Endothelial cell of umbilical vein (primary cell): ENCODE data around the gene CD84. TPM values are rescaled to one million over a fixed set of nuclear protein-coding genes. Genes with fewer than 3 reads are reported as not detected.

Source experiments
- BruUV-seq: library from RNA; stranded (reverse); fragments of 400-500 nt; replicated peaks from 2 replicates; lab custom pipeline; 2021; lab: Mats Ljungman, UMichigan
- CTCF ChIA-PET: fragments of 300-600, 350-600 bp; sonication (Branson Sonifier 250); formaldehyde crosslinking; loops from one replicate; lab custom pipeline; 2021; ENCODE audit warnings: antibody characterized with exemption, inconsistent platforms; lab: Charles Lee
- POLR2A ChIA-PET: fragments of 300-600, 350-600 bp; sonication (Branson Sonifier 250); formaldehyde crosslinking; loops from one replicate; lab custom pipeline; 2021; ENCODE audit warnings: antibody characterized with exemption, inconsistent platforms; lab: Charles Lee
- DNase-seq: peaks from one replicate; pipeline ENCODE4 v3.0.0-alpha.2; 2011; ENCODE audit warnings: low read depth, low spot score
- FAIRE-seq: peaks from 2 replicates; lab custom pipeline; 2011; peaks lifted over from hg19 to GRCh38; lab: Jason Lieb, UNC
- H2AFZ ChIP-seq: 2 replicates; pipeline ENCODE4 v1.6.0; 2012; ENCODE audit warnings: low read depth, low read length, control low read depth, inconsistent platforms
- H3K27ac ChIP-seq: 2 replicates; pipeline ENCODE4 v1.5.1; 2011; ENCODE audit warnings: low read depth, mild to moderate bottlenecking, control low read depth, low read length, moderate library complexity; ENCODE audit not compliant: insufficient read depth
- H3K27me3 ChIP-seq, 2 experiments: 2 replicates each; pipeline versions ENCODE4 v1.6.0 to v1.6.1; 2011; ENCODE audit warnings: low read length in 2 of 2, mixed read lengths in 1 of 2; ENCODE audit not compliant: control insufficient read depth in 2 of 2, insufficient read depth in 2 of 2
- H3K36me3 ChIP-seq, 2 experiments: 2 replicates in 1 of 2; 3 replicates in 1 of 2; pipeline ENCODE4 v1.5.1; 2011; ENCODE audit warnings: low read length in 2 of 2, mild to moderate bottlenecking in 1 of 2, moderate library complexity in 1 of 2; ENCODE audit not compliant: control insufficient read depth in 2 of 2, insufficient read depth in 2 of 2; ENCODE audit errors: extremely low read depth in 1 of 2
- H3K4me1 ChIP-seq: 3 replicates; pipeline ENCODE4 v1.5.1; 2011; ENCODE audit warnings: mild to moderate bottlenecking, low read length; ENCODE audit not compliant: control insufficient read depth, insufficient read depth; ENCODE audit errors: extremely low read depth
- H3K4me2 ChIP-seq: 2 replicates; pipeline ENCODE4 v1.6.1; 2011; ENCODE audit warnings: low read length, control low read depth, mixed read lengths; ENCODE audit not compliant: insufficient read depth
- H3K4me3 ChIP-seq, 3 experiments: fragments of 200-600 bp in 1 of 3; sonication (generic), shearing (Covaris generic) in 1 of 3; replicated peaks in 1 of 3; 2 replicates each; pipeline ENCODE4 v1.5.1; 2011 to 2016; ENCODE audit warnings: control low read depth in 3 of 3, low read length in 3 of 3, mild to moderate bottlenecking in 2 of 3, inconsistent platforms in 1 of 3, low read depth in 1 of 3, moderate library complexity in 1 of 3; ENCODE audit not compliant: insufficient read depth in 1 of 3
- H3K79me2 ChIP-seq: 2 replicates; pipeline ENCODE4 v1.6.0; 2012; ENCODE audit warnings: low read length, inconsistent platforms; ENCODE audit not compliant: control insufficient read depth, insufficient read depth
- H3K9ac ChIP-seq: replicated peaks from 2 replicates; pipeline ENCODE3; 2011; ENCODE audit warnings: low read length, control low read depth; ENCODE audit not compliant: insufficient read depth; ENCODE audit errors: extremely low read depth
- H3K9me1 ChIP-seq: replicated peaks from 3 replicates; pipeline ENCODE4 v1.6.0; 2011; ENCODE audit warnings: mild to moderate bottlenecking, low read length; ENCODE audit not compliant: control insufficient read depth, insufficient read depth; ENCODE audit errors: extremely low read depth
- H3K9me3 ChIP-seq: replicated peaks from 2 replicates; pipeline ENCODE4 v1.5.1; 2012; ENCODE audit warnings: low read length, inconsistent platforms; ENCODE audit not compliant: control insufficient read depth, insufficient read depth
- H4K20me1 ChIP-seq: replicated peaks from 2 replicates; pipeline ENCODE3; 2011; ENCODE audit warnings: mild to moderate bottlenecking, low read length; ENCODE audit not compliant: control insufficient read depth, insufficient read depth; ENCODE audit errors: extremely low read depth
- EZH2 ChIP-seq: IDR thresholded peaks from 2 replicates; pipeline ENCODE4 v1.6.1; 2012; ENCODE audit warnings: borderline replicate concordance, low read depth, mild to moderate bottlenecking, moderate library complexity, low read length, inconsistent platforms; ENCODE audit not compliant: severe bottlenecking
- FOS ChIP-seq: IDR thresholded peaks from 2 replicates; pipeline ENCODE4 v1.6.1; 2011; ENCODE audit warnings: mild to moderate bottlenecking, low read length, moderate library complexity, borderline replicate concordance; ENCODE audit not compliant: insufficient read depth
- GATA2 ChIP-seq: IDR thresholded peaks from 2 replicates; pipeline ENCODE4 v1.7.0; 2011; ENCODE audit warnings: low read depth, mild to moderate bottlenecking, moderate library complexity, mixed read lengths, low read length; ENCODE audit not compliant: insufficient read length, insufficient read depth
- JUN ChIP-seq: IDR thresholded peaks from 2 replicates; pipeline ENCODE4 v1.6.1; 2011; ENCODE audit warnings: borderline replicate concordance, low read depth; ENCODE audit not compliant: insufficient read length, insufficient read depth
- MAX ChIP-seq: IDR thresholded peaks from 2 replicates; pipeline ENCODE4 v1.6.1; 2011; ENCODE audit not compliant: insufficient read depth, insufficient read length
- MYC ChIP-seq: IDR thresholded peaks from one replicate; pipeline ENCODE4 v1.6.1; 2011; ENCODE audit warnings: mild to moderate bottlenecking, low read depth, low read length
- POLR2A ChIP-seq: IDR thresholded peaks from 2 replicates; pipeline ENCODE4 v1.6.1; 2012; ENCODE audit warnings: low read depth, mild to moderate bottlenecking, control low read depth, low read length
- POLR2AphosphoS5 ChIP-seq: IDR thresholded peaks from 2 replicates; pipeline ENCODE4 v1.6.1; 2012; ENCODE audit warnings: low read depth, mild to moderate bottlenecking, control low read depth, low read length, moderate library complexity; ENCODE audit not compliant: insufficient read depth
- dilution Hi-C: fragments of 300-500 bp; cut with MboI; formaldehyde crosslinking; loops from one replicate; pipeline ENCODE4 v1.15.0; 2019; ENCODE audit warnings: low sequenced_read_pairs; ENCODE audit not compliant: extremely low pct_ligation_motif_present
- intact Hi-C: fragments of 100-400 bp; cut with micrococcal nuclease; formaldehyde crosslinking; loops from one replicate; pipeline ENCODE4 v1.10.0; 2022
- polyA plus RNA-seq, 4 experiments: library from polyadenylated mRNA; depleted of rRNA in 3 of 4; stranded (reverse) in 3 of 4; unstranded in 1 of 4; fragments of >200 nt; gene quantifications; 2 replicates each; pipeline versions ENCODE4 v1.2.1 to v1.2.3, GENCODE V29; 2011 to 2012; ENCODE audit warnings: missing spikeins in 1 of 4
- total RNA-seq: library from RNA; stranded (reverse); gene quantifications from 2 replicates; pipeline ENCODE4 v1.2.3, GENCODE V29; 2021
- TF ChIP-seq, protein P1 (sequence below), 2 donors: IDR thresholded peaks; 1 replicate in 1 of 2; 2 replicates in 1 of 2; pipeline ENCODE4 v1.5.1; 2011; ENCODE audit warnings: low read length in 2 of 2, mild to moderate bottlenecking in 2 of 2, moderate library complexity in 2 of 2, control low read depth in 1 of 2, inconsistent platforms in 1 of 2, low read depth in 1 of 2; ENCODE audit not compliant: insufficient read depth in 1 of 2; ENCODE audit errors: extremely low read depth in 1 of 2

CD84 gene
- total and polyA plus RNA-seq, 2 donors (not counting 3 experiments of a cell fraction or from before 2014, with no cell fraction given): not detected

DNA sequence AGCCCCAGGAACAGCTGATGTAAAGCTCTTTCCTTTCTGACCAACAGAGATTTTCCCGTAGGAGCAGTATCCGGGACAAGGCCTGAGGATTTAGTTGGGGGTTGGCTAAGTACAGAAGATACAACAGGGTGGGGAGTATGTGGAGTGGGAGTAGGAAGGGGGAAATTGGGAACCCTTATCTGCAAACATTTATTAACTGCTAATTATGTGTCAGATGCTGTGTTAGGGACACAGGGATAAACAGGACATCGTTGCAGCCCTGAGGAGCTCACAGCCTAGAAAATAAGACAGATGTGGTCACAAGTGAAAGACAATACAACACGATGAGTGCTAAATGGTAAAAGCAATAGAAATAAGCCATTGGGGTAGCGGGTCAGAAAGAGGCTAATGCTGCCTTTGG lies 12.0 kb downstream of the CD84 start:
- Histone ChIP-seq H4K20me1 (no peaks in the 10 kb centered on the region), H3K9me1 (no peaks in the 10 kb centered on the region), H3K4me1 (no peaks in the 10 kb centered on the region), H3K9ac (no peak overlapping the region), H3K36me3 (no peaks in the 10 kb centered on the region), H3K27me3 (no peaks in the 10 kb centered on the region), H3K27ac (no peak overlapping the region), H3K4me3 (no peak overlapping the region), H2AFZ (no peak overlapping the region), H3K4me2 (no peak overlapping the region), H3K9me3 (no peaks in the 10 kb centered on the region), H3K79me2 (no peaks in the 10 kb centered on the region)
- CTCF ChIA-PET: interaction anchor here (1.4 kb wide), 1 partner anchor 27 kb away, joined by 3 read pairs; no protein-coding TSS in a partner anchor
- TF ChIP-seq MYC (no peak), POLR2A (no peak), POLR2AphosphoS5 (no peak), MAX (no peak), JUN (no peak), FOS (no peak), GATA2 (no peak), EZH2 (no peak)
- TF ChIP-seq, protein P1, sequence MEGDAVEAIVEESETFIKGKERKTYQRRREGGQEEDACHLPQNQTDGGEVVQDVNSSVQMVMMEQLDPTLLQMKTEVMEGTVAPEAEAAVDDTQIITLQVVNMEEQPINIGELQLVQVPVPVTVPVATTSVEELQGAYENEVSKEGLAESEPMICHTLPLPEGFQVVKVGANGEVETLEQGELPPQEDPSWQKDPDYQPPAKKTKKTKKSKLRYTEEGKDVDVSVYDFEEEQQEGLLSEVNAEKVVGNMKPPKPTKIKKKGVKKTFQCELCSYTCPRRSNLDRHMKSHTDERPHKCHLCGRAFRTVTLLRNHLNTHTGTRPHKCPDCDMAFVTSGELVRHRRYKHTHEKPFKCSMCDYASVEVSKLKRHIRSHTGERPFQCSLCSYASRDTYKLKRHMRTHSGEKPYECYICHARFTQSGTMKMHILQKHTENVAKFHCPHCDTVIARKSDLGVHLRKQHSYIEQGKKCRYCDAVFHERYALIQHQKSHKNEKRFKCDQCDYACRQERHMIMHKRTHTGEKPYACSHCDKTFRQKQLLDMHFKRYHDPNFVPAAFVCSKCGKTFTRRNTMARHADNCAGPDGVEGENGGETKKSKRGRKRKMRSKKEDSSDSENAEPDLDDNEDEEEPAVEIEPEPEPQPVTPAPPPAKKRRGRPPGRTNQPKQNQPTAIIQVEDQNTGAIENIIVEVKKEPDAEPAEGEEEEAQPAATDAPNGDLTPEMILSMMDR (IDR thresholded peaks at IDR 0.05; ENCODE audit: extremely low read depth in 1 of 2, insufficient read depth in 1 of 2, low read depth in 1 of 2, low read length in 2 of 2): no peak
- BruUV-seq: no TSS peak
- POLR2A ChIA-PET: no interaction called here
- intact Hi-C loops: no loop called here
- no peak for FAIRE-seq
- dilution Hi-C loops: no loop called here
- DNase-seq: no peak
